ENCODE measurements around the gene PLXNB3. TPM values are rescaled to one million over a fixed set of nuclear protein-coding genes. Genes with fewer than 3 reads are reported as not detected.

PLXNB3 gene
- total and polyA plus RNA-seq, 2 of the 13 experiments (the other 11 are each of a cell fraction or from before 2014, with no cell fraction given) = 3.0 to 6.9 TPM

DNA sequence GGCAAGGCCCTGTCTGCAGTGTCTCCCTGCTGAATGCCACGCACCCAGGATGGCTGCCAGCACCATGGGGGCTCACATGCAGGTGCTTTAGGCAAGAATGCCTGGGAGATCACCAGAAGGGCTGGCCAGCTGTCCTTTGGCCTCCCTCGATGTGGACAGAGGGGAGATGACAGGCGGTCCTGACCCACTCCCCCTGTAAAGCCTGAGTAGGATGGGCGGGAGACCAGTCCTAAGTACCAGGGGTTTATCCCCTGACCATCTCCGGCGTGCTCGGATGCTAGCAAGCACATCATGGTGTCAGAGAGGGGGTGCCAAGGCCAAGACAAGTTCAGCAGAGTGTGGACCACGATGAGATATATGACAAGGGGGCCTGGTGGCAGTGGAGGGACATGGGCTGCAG is 61.0 kb downstream of the PLXNB3 start:
- Histone ChIP-seq H3K79me2 (ENCODE audit: insufficient read depth, low read length) (no peaks in the 10 kb centered on the region), H4K20me1 (ENCODE audit: insufficient read depth, low read length) (no peaks in the 10 kb centered on the region), H3K27me3 (ENCODE audit: control insufficient read depth in 1 of 2, insufficient read depth in 2 of 2, low read length in 2 of 2) (peaks cover 3 to 37% of the 10 kb centered on the region in 2 experiments; a peak in 4 of 5 replicates), H3K4me2 (ENCODE audit: low read depth, low read length) (no peak overlapping the region), H3K36me3 (replicated peaks in 1 of 2; ENCODE audit: control insufficient read depth in 1 of 2, insufficient read depth in 2 of 2, low read length in 2 of 2) (no peaks in the 10 kb centered on the region), H3K4me1 (ENCODE audit: insufficient read depth, low read length) (no peaks in the 10 kb centered on the region), H3K9me3 (ENCODE audit: low read length) (no peaks in the 10 kb centered on the region), H3K27ac (ENCODE audit: extremely low read length, insufficient read depth, low read length) (no peak overlapping the region), H3K9ac (ENCODE audit: insufficient read depth, low read depth, low read length) (no peak overlapping the region), H3K4me3 (replicated peaks in 1 of 3; ENCODE audit: insufficient read depth in 1 of 3, low read depth in 2 of 3, low read length in 3 of 3) (no peak overlapping the region), H2AFZ (ENCODE audit: low read length) (no peak overlapping the region)
- POLR2A ChIA-PET = no interaction called here
- BruUV-seq (replicated peaks) = no TSS peak
- FAIRE-seq (no peak), ATAC-seq (no peak), DNase-seq (ENCODE audit: low spot score) (no peak)
- in situ Hi-C loops (cut with HindIII; ENCODE audit: extremely low pct_ligation_motif_present, low pct_unique_long_range_greater_than_20kb) (no loop called here), intact Hi-C loops (cut with micrococcal nuclease; ENCODE audit: unreplicated experiment) (no loop called here)
- TF ChIP-seq MTF2 (CRISPR knock-in tag; IDR thresholded peaks at IDR 0.05; ENCODE audit: borderline replicate concordance) (no peak), ZNF296 (CRISPR knock-in tag; conservative IDR thresholded peaks at IDR 0.05) (no peak), E2F5 (CRISPR knock-in tag; conservative IDR thresholded peaks at IDR 0.05) (no peak), RAD51 (IDR thresholded peaks at IDR 0.05; ENCODE audit: borderline replicate concordance) (no peak), SRSF1 (optimal IDR thresholded peaks at IDR 0.05; ENCODE audit: low read depth, low read length) (no peak), ZFP36L2 (CRISPR knock-in tag; IDR thresholded peaks at IDR 0.05) (no peak), MED1 (CRISPR knock-in tag; IDR thresholded peaks at IDR 0.05) (no peak), HES4 (CRISPR knock-in tag; IDR thresholded peaks at IDR 0.05; ENCODE audit: borderline replicate concordance) (no peak), RARG (CRISPR knock-in tag; IDR thresholded peaks at IDR 0.05; ENCODE audit: low read depth) (no peak), ZNF619 (CRISPR knock-in tag; IDR thresholded peaks at IDR 0.05) (no peak), SP4 (CRISPR knock-in tag; IDR thresholded peaks at IDR 0.05) (no peak), FOXA3 (CRISPR knock-in tag; IDR thresholded peaks at IDR 0.05) (no peak), KLF13 (CRISPR knock-in tag; IDR thresholded peaks at IDR 0.05) (no peak), ZNF30 (CRISPR knock-in tag; IDR thresholded peaks at IDR 0.05) (no peak), ZNF552 (CRISPR knock-in tag; IDR thresholded peaks at IDR 0.05; ENCODE audit: borderline replicate concordance) (no peak), AGO2 (optimal IDR thresholded peaks at IDR 0.05; ENCODE audit: low read depth, low read length) (no peak), RARA (CRISPR knock-in tag; IDR thresholded peaks at IDR 0.05) (no peak), HHEX (CRISPR knock-in tag; IDR thresholded peaks at IDR 0.05) (no peak)
- TF ChIP-seq, protein P1, sequence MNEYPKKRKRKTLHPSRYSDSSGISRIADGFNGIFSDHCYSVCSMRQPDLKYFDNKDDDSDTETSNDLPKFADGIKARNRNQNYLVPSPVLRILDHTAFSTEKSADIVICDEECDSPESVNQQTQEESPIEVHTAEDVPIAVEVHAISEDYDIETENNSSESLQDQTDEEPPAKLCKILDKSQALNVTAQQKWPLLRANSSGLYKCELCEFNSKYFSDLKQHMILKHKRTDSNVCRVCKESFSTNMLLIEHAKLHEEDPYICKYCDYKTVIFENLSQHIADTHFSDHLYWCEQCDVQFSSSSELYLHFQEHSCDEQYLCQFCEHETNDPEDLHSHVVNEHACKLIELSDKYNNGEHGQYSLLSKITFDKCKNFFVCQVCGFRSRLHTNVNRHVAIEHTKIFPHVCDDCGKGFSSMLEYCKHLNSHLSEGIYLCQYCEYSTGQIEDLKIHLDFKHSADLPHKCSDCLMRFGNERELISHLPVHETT (CRISPR knock-in tag; conservative IDR thresholded peaks at IDR 0.05) = no peak
- WGBS (ENCODE audit: low lambda C conversion rate) = no CpG with 5 or more reads among the region's 8 CpGs
- CTCF ChIA-PET (ENCODE audit: low intra/inter-chr PET ratio, low total read pairs) = no interaction called here

Measured in HepG2 (cell line).